K562 (cell line): ENCODE results near the gene TAF1D. TPM values are rescaled to one million over a fixed set of nuclear protein-coding genes. Genes with fewer than 3 reads are reported as not detected.

Experiments
- BHLHE40 ChIP-seq: IDR thresholded peaks from 2 replicates; pipeline ENCODE4 v1.6.1; 2011; ENCODE audit warnings: low read length, improper control_type of control experiment
- CHD2 ChIP-seq: IDR thresholded peaks from 2 replicates; pipeline ENCODE4 v1.6.1; 2011; ENCODE audit warnings: low read depth, low read length
- FOS ChIP-seq: IDR thresholded peaks from 3 replicates; pipeline ENCODE4 v1.6.1; 2011; ENCODE audit not compliant: insufficient read length; ENCODE audit errors: extremely low read depth
- GABPA ChIP-seq: fragments of 200-800 bp; sonication (Bioruptor generic); conservative IDR thresholded peaks from 2 replicates; pipeline ENCODE4 v1.6.1; 2016; ENCODE audit warnings: low read depth, missing genetic modification characterization, missing compliant biosample characterization
- HCFC1 ChIP-seq: IDR thresholded peaks from 2 replicates; pipeline ENCODE4 v1.6.1; 2012; ENCODE audit warnings: low read depth, low read length, improper control_type of control experiment
- HDAC1 ChIP-seq, 2 experiments: fragments of 450-650 bp; IDR thresholded peaks; 2 replicates each; pipeline ENCODE4 v1.6.1; 2016 to 2017; ENCODE audit warnings: inconsistent platforms in 1 of 2, mild to moderate bottlenecking in 1 of 2, moderate library complexity in 1 of 2
- KAT8 ChIP-seq: fragments of 450-650 bp; IDR thresholded peaks from 2 replicates; pipeline ENCODE4 v1.6.1; 2016; ENCODE audit warnings: low read depth, mild to moderate bottlenecking
- NKRF ChIP-seq: fragments of 450-650 bp; IDR thresholded peaks from 2 replicates; pipeline ENCODE4 v1.6.1; 2016; ENCODE audit warnings: borderline replicate concordance
- PRDM10 ChIP-seq: fragments of 450-650 bp; IDR thresholded peaks from 2 replicates; pipeline ENCODE4 v1.6.1; 2018; ENCODE audit not compliant: partially characterized antibody
- PRPF4 ChIP-seq: fragments of 200-400 bp; formaldehyde crosslinking; IDR thresholded peaks from one replicate; pipeline ENCODE4 v1.6.1; 2017; ENCODE audit warnings: low read length, low read depth, mild to moderate bottlenecking; ENCODE audit not compliant: insufficient read depth, poor library complexity, severe bottlenecking
- TCF7 ChIP-seq: sonication (generic); IDR thresholded peaks from 2 replicates; pipeline ENCODE4 v1.6.1; 2016; ENCODE audit warnings: antibody characterized with exemption, borderline replicate concordance
- TRIM25 ChIP-seq: fragments of 450-650 bp; IDR thresholded peaks from 2 replicates; pipeline ENCODE4 v1.7.0; 2016; ENCODE audit warnings: borderline replicate concordance
- ZNF384 ChIP-seq: IDR thresholded peaks from 2 replicates; pipeline ENCODE4 v1.6.1; 2012; ENCODE audit warnings: low read depth, low read length, improper control_type of control experiment
- ZNF609 ChIP-seq: sonication (generic); formaldehyde crosslinking; IDR thresholded peaks from 2 replicates; pipeline ENCODE4 v1.8.1; 2023; ENCODE audit warnings: missing genetic modification reagents, mild to moderate bottlenecking, borderline replicate concordance
- polyA plus RNA-seq, 8 experiments: library from polyadenylated mRNA; depleted of rRNA in 4 of 8; stranded (reverse) in 5 of 8; unstranded in 3 of 8; fragments of >200 nt; fragmentation: Nextera tagmentation in 2 of 8; fragmentation: Illumina TruSeq in 1 of 8; extraction: Ambion mirVana in 2 of 8; extraction: Trizol in 1 of 8; gene quantifications; 2 replicates each; pipeline versions ENCODE4 v1.2.1 to v1.2.3, GENCODE V29; 2011 to 2014; ENCODE audit warnings: inconsistent platforms in 1 of 8, missing spikeins in 1 of 8
- total RNA-seq, 7 experiments: library from RNA; depleted of rRNA in 6 of 7; stranded (reverse); fragments of >200 nt in 6 of 7; fragmentation: Illumina TruSeq in 2 of 7; extraction: Trizol in 2 of 7; gene quantifications; 2 replicates each; pipeline versions ENCODE4 v1.2.1 to v1.2.3, GENCODE V29; 2011 to 2021; ENCODE audit warnings: low replicate concordance in 1 of 7

The TAF1D gene
- total and polyA plus RNA-seq, 9 of the 15 experiments (the other 6 are each of a cell fraction or from before 2014, with no cell fraction given), result 122 to 347 (median 250) TPM

GRCh38 chr11:93784145-93784934 lies 43.0 kb upstream of the TAF1D start, which contains the start of gene MED17 (continued):
- TF ChIP-seq PRPF4, result no peak
- no peak for TF ChIP-seq ZNF384
- peak; percentile 83 for TF ChIP-seq CHD2
- TF ChIP-seq HCFC1, result peak; percentile 58
- TF ChIP-seq KAT8, result no peak
- TF ChIP-seq TCF7, result no peak
- TF ChIP-seq BHLHE40, result no peak
- no peak for TF ChIP-seq TRIM25
- TF ChIP-seq ZNF609 (CRISPR knock-in tag), result no peak; the same call in 1 of the 2 replicates
- TF ChIP-seq GABPA (tag), result peak; percentile 96
- peak in 1 of 2 experiments; percentile 58; a peak in 2 of 4 replicates for TF ChIP-seq HDAC1 (IDR thresholded peaks at IDR 0.05)
- TF ChIP-seq FOS, result no peak
- TF ChIP-seq PRDM10, result no peak
- peak; percentile 64; the same call in 1 of the 2 replicates for TF ChIP-seq NKRF
